Measurements from ENCODE around the gene TLE2.

The TLE2 gene

GRCh38 chr19:3029065-3029923 lies at the start of gene TLE2:
Gene TLE2 (minus strand): TSS chr19:3029280. CDS start chr19:3028904, 376 bp downstream.
- DNase-seq, result no peak

DNA sequence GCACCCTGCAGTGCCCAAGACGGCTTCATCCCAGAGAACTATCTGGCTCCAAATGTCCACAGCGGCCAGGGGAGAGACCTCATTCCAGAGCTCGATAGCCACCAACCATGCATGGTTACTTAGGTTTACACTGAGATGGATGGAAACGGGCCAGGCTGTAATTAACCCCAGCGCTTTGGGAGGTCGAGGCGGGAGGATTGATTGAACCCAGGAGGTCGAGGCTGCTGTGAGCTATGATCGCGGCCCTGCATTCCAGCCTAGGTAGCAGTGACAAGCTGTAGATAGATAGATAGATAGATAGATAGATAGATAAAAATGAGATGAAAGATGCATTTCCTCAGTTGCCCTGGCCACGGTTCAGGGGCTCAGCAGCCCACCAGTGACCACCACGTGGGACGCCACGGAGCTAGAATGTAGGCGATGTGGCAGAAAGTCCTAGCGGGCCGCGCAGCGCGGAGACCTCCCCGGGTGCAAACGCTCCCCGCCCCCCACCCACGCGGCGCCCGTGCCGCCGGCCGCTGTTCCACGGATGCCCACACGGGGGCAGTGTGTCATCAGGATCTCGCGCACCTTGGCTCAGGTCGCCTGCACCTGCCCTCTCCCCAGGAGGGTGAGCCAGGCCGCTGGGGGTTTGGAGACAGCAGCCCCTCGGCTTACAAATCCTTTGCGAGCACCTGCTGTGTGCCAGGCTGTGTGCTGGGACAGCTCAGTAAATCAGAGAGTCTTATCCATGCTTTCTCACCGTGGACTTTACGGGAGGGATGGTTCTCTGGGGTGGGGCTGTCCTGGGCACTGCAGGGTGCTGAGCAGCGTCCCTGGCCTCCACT lies 46.7 kb upstream of the TLE2 start:
- no peak for DNase-seq

- no peak for DNase-seq
Observed at GRCh38 chr19:3073931-3074595, 45.0 kb upstream of the TLE2 start.

DNA sequence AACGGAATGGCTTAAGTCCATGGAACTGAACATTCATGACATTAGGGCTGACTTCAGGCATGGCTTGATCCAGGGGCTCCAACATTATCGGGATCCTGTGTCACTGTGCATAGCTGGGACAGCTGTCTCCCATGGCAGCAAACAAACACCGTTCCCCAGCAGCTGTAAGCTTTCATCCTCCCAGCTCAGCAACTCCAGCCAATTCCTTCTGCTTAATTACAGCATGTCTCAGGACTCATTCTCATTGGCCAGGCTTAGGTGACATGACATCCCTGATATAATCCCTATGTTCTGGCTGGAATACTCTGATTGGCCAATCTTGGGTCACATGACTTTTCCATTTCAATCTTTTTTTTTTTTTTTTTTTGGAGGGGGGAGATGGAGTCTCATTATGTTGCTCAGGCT lies 44.1 kb upstream of the TLE2 start:
- peak; percentile 98 for DNase-seq

- peak; percentile 66 for DNase-seq
Observed at GRCh38 chr19:3071768-3072167, 42.7 kb upstream of the TLE2 start.

DNA sequence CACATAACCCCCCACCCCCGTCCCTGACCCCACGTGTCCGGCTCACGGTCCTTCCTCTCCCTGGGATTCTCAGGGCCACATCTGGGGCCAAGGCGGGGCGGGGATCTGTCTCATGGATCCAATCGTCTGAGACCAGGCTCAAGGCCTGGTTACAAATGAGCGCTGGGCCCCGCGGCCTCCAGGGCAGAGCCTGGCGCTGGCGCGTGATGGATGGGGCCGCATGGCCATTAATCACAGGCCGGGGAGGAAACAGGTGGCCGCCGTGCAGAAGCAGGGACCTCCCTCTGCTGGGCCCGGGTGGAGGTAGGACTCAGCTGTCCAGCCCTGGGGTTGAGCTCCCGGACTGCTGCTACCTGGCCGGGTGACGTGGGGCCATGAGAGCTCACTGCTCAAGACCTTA lies 39.0 kb upstream of the TLE2 start:
- no peak for DNase-seq

- no peak for DNase-seq
Observed at GRCh38 chr19:3067563-3067962, 38.5 kb upstream of the TLE2 start.

DNA sequence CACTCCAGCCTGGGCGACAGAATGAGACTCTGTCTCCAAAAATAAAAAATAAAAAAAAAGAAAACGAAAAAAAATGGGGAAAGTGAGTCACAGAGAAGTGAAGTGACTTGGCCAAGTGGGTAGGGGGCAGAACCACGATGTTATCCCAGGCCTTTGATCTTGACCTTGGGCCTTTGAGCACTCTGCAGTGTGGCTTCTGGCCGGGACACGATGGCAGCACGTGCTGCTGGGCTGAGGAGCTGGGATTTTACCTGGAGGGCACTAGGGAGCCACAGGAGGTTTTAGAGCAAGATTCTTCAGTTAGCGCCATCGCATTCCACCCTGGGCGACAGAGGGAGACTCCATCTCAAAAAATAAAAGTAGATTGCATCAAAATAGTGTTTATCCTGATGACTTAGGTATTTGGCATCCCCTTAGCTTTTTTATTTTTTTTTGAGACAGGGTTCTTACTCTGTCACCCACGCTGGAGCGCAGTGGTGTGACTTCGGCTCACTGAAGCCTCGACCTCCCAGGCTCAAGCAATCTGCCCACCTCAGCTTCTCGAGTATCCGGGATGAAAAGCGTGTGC lies 37.5 kb upstream of the TLE2 start:
- no peak for DNase-seq

DNA sequence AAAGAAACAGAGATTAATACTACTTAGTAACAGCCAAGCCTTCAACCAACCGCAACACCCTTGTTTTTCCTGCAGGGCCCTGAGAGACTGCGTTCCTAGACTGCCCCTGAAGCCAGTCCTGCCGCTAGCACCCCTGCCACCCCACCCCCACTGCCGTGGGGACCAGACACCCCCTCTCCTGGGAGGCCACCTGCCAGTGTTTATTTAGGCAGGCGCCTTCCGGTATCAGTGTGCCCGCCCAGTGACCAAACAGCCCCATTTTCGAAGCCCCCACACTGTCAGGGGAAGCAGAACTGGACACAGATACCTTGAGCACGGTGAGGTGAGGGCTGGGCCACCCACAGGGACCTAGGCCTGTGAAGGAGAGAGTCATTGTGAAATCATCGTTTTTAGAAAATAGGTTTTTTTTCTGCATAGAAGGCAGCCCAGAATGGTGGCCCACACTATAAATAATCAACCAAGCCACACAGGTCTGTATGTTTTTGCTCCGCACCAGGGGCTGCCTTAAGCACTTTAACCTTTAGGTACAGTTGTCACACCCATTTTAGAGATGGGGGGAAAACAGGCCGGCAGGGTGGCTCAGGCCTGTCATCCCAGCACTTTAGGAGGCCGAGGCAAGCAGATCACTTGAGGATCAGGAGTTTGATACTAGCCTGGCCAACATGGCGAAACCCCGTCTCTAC lies 36.7 kb upstream of the TLE2 start:
- no peak for DNase-seq

- no peak for DNase-seq
Observed at GRCh38 chr19:3064011-3064330, 34.9 kb upstream of the TLE2 start.

DNA sequence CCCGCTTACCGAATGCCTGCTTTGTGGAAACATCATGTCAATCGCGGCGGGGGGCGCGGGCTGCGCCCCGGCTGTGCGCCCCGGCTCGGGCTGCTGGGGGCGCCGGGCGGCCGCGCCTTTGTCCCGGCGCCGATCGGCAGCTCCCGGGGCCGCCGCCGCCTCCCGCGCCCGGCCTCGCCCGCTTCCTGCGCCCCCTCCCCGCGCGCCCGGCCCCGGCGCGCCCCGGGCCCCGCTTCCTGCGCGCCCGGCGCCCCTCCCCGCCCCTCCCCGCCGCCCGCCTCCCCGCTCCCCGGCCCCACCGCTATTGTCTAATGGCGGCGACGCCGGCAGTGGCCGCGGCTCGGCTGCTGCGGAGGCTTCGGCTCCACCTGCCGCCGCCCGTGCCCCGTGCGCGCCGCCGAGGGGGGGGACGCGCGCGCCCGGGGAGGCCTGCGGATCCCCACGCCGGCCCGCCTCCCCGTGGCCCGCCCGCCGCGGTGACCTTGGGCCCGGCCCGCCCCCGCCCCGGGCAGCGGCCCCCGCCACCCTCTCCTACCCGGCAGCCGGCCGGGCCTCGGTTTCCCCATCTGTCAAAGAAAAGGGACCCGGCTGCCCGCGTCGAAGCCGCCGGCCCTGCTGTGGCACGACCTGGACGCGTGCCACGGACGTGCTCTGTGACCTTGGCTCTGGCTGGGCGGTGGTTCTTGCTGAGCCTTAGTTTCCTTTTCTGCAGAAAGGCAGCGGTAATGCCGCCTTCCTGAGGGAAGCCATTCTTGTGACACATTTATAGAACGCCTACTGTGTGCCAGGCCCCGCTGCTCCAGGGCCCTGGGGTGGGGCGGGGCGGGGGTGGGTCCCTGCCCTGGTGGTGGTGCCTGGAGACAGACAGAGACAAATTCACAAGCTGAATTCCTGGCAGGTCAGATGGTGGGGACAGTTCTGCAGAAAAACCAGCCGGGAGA lies 33.4 kb upstream of the TLE2 start, which contains the start of gene TLE5:
Gene TLE5, minus strand, starts transcription at position 331 of the 941 bp plus-strand sequence. Its CDS starts 295 bp downstream, at position 36.
- DNase-seq, result no peak

GRCh38 chr19:3061182-3062161 lies 32.4 kb upstream of the TLE2 start:
- no peak for DNase-seq

- DNase-seq, result no peak
Observed at GRCh38 chr19:3060857-3061181, 31.7 kb upstream of the TLE2 start.

GRCh38 chr19:3059653-3060052 lies 30.6 kb upstream of the TLE2 start:
- no peak for DNase-seq

GRCh38 chr19:3058821-3059314 lies 29.8 kb upstream of the TLE2 start:
- DNase-seq, result no peak

DNA sequence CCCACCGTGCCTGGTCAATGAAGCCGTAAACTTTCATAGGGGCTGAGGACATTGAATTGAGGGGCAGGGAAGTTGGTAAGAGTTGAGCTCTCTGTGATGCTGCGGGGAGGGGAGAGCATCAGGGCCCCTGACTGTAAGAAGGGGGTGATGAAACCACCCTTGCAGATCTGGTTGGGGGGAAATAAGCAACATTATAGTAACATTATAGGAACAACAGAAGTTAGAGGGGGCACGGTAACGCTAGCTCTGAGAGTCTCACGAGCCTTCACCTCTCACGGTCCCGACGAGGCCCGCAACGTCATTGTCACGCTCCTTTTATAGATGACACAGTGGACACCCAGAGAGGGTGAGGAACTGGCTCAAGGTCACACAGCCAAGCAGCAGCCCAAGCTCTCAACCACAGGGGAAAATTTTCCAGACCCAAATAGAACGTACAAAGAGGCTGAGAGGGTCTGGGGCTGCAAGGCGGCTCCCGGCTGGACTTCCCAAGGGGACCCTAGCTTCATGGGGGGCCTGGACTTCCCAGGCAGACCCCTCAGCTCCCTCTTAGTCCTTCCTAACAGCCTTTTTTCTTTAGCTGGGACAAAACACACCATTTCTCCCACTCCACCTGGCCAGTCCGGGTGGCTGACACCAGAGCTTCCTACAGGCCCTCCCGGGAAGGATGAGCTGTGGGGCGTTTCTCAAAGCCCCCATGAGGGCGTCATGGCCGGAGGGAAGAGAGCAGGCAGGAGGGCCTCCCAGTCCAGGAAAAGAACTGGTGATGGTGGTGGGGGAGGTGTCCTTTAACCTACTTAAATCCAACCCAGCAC lies 29.1 kb upstream of the TLE2 start:
- no peak for DNase-seq

DNA sequence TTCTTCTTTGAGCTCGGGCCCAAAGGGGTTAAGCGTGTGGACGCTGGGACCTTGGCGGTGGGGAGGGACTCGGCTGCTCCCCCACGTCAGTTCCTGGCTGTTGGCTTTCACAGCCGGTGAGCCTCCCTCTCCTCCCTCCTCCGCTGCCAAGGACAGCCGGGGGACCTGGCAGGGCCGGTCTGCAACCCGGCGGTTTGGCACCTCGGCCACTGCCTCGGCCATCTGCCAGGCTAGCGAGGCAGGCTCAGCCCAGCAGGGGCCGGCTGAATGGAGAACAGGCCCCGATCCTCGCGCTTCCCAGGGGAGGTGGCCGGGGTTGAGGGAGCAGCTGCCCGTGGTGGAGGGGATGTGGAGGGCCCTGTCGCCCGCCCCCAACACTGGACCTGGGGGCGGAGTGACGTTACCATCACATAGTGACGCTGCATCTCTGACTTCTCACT lies 28.2 kb upstream of the TLE2 start:
- DNase-seq, result no peak

GRCh38 chr19:3056417-3057088 lies 27.5 kb upstream of the TLE2 start:
- no peak for DNase-seq
